Measurements from ENCODE around the gene HELT.
"Not testable (repeated sequence)": the region's sequence is repeated elsewhere in the genome, so short reads cannot be mapped to it uniquely, and the experiment has no call there.

HELT gene

DNA sequence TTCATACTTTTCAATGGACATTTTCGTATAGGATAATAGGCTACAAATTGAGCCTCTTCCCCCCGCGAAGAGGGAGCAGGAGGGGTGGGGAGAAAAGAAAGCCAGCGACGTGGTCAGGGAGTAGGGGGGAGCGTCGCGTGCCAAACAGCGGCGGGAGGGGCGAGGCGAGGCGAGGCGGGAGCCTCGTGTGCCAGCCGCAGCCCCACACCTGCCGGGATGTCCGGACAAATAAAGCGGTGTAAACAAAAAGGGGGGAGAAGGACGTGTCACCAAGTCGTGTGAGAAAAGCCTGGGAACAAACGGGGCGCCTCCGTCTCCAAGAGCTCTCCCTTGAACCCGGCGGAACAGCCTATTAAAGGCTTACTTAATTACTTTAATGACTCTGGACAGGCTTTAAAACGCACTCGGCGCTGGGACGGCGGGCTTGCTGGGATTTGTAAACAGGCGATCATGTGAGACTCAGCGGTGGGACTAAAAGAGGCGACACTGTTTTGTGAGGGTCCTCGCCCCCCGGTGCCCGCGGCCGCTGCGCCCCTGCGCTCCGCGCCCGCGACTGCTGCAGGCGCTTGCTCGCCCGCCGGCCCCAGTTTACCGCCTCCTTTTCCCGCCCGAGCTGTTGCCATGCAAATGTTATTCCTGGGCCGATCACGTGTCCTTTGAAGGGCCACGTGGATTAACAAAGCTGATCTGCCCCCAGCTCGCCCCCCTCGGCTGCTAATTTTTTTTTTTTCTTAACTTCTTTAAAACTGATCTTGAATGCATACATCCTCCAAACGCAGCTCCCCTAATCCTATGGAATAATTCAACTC is at the start of gene HELT:
Gene HELT, plus strand, starts transcription at position 527 of the 809 bp plus-strand sequence. CDS start 439 bp downstream, outside the sequence.
- DNase-seq: peak; percentile 76

DNA sequence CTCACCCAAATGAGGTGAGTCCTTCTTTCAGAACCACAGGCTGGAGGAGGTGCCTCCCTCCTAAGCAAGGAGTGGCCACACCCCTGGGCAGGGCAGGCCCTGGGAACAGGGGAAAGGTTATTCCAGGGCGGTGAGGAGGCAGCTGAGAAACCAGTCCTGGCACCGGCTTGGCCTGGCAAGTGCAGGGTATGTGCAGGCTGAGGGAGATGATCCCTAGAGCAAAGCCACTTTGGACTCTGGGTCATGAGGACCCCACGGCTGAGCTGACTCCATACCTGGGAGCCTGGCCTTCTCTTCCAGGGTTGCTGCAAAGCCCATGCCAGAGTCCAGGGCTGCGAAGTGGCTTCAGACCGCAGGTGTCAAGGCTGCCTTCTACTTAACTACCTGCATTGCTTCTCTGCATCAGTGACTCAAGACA is 49.5 kb upstream of the HELT start:
- DNase-seq: no peak

DNA sequence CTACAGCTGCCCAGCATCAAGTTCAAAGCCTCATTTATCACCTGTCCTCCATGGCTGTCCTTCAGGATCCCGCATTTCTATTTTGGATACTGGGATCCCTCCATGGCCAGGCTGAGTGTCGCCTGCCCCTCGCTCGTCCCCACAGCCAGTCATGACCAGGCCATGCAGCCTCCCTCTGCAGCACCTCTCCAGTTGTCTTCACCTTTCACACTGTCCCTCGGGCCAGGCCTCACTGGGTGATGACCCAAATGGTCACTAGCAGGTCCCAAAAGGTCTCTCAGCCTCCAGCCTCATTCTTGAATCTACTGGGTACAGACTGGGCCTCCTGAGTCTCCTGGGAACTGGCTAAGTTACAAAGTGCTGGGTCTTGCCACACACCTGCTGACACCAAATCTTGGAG is 48.7 kb upstream of the HELT start:
- no peak for DNase-seq

GRCh38 chr4:184972991-184973390 is 45.3 kb upstream of the HELT start:
- no peak for DNase-seq

DNA sequence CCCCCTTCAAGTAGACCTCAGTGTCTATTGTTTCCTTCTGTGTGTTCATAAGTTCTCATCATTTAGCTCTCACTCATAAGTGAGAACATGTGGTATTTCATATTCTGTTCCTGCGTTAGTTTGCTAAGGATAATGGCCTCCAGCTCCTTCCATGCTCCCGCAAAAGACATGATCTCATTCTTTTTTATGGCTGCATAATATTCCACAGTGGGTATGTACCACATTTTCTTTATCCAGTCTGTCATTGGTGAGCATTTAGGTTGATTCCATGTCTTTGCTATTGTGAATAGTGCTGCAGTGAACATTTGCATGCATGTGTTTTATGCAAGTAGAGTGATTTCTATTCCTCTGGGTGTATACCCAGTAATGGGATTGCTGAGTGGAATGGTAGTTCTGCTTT is 41.9 kb upstream of the HELT start:
- DNase-seq: not testable (repeated sequence)

DNA sequence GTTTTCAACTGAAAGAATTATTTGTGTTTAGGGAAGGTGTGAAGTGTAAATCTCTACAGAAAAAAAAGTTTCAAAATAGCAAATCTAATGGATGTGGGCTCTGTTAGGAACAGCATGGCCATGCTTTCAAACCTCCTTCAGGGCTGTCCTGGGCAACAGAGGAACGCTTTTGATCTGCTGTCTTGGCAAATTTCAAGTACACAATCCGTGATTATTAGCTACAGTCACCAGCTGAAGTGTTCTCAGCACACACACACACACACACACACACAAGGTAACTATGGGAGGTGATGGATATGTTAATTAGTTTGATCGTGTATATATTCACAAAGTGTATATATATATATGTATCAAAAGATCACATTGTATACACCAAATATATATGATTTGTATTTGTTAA is 40.5 kb upstream of the HELT start:
- no peak for DNase-seq

GRCh38 chr4:184978211-184978610 is 40.1 kb upstream of the HELT start:
- DNase-seq: no peak

DNA sequence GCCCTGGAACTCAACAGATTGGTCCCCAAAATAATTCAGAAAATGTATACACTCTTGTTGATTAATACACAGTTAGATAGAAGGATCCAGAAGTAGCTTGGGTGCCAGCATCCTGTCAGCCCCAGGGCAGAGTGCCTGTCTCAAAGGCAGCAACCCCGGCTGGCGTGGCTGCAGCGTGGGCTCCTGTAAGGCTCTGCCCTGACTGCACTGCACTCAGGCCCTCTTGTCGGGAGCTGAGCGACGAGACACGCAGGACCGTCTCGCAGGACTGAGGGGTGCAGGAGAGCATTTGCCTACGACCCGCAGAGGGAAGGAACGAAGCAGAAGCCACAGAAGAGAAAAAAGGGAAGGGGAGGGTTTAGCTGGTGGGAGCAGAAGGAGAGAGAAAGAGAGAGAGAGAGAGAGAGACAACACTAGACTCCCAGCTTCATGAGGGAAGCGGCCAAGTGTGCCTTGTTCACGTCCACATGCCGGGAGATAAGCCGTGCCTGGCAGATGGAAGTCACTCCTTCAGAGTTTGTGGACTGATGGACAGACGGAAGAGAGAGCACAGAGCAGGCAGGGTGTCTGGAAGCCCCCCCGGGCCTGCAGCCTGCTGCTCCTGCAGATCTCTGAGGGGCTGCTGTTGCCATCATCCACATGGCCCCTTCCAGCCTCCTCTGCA is 38.7 kb upstream of the HELT start:
- no peak for DNase-seq

GRCh38 chr4:184980261-184980660 is 38.0 kb upstream of the HELT start:
- DNase-seq: no peak

DNA sequence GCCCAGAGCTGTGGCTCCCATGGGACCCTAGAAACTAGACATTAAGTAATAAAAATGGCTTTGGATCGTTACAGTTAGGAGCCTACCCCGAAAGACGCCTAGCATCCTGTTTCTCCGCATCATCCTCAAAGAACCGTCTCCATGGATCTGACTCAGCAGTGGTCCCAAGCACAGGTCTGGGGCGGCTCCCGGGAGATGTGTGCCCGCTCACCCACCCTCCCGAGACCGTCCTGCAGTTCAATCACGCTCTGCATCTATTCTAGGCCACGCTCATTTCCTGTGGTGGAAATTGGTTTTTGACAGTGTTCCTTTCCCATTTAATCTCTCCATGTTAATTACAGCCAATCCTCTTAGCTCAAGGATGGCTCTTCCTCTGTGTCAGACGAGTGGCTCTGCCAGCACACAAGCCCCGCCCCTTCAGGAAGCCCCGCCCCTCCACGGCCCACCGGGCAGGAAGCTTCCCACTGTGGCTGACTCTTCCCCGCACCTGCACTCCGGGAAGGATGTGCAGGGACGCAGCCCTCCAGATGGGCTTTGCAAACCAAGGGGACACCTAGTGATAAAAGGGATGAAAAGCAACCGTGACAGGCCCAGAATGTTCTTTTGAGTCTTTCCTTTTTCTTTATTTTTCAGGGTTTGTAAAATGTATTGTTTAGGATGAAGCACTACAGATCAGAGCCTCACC is 34.5 kb upstream of the HELT start:
- DNase-seq: peak; percentile 80

DNA sequence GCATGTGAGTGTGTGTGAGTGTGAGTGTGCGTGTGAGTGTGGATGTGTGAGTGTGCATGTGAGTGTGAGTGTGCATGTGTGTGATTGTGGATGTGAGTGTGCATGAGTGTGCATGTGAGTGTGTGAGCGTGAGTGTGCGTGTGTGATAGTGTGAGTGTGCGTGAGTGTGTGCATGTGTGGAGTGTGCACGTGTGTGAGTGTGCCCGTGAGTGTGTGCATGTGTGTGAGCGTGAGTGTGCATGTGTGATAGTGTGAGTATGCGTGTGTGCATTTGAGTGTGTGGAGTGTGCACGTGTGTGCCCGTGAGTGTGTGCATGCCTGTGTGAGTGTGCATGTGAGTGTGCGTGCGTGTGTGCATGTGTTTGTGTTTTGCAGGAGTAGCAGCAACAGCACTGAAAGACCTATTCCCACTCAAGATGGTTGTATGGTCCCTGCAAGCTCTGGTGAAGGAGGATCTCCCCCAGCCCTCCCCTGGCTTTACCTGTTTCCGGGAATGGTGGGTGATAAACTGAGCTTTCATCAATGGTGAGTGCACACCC is 30.7 kb upstream of the HELT start:
- DNase-seq: no peak

DNA sequence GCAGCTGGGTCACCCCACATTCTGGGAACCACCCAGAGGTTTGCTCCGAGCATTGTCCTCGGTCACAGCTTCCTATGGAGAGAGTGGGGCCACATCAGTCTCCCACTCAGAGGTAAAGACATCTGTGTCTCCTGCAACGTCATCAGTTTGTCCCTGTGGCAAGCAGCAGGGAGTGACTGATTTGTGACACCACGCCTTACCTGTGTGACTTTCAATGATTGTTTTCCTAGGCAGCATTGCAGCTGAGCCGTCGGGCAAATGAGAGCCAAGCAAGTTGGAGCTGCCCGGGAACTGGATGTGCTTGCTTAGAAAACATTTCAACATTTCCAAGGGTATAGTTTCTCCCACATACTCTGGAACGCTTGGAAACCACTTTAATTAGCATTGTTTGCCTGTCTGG is 29.7 kb upstream of the HELT start:
- DNase-seq: no peak

DNA sequence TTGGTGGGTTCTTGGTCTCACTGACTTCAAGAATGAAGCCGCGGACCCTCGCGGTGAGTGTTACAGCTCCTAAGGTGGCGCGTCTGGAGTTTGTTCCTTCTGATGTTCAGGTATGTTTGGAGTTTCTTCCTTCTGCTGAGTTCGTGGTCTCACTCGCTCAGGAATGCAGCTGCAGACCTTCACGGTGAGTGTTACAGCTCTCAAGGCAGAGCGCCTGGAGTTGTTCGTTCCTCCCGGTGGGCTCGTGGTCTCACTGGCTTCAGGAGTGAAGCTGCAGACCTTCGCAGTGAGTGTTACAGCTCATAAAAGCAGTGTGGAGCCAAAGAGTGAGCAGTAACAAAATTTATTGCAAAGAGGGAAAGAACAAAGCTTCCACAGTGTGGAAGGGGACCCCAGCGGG is 29.0 kb upstream of the HELT start:
- not testable (repeated sequence) for DNase-seq

DNA sequence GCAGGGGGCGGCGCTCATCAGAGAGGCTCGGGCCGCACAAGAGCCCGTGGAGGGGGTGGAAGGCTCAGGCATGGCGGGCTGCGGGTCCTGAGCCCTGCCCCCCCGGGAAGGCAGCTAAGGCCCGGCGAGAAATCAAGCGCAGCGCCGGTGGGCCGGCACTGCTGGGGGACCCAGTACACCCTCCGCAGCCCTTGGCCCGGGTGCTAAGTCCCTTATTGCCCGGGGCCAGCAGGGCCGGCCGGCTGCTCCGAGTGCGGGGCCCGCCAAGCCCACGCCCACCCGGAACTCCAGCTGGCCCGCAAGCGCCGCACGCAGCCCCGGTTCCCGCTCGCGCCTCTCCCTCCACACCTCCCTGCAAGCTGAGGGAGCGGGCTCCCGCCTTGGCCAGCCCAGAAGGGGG is 28.2 kb upstream of the HELT start:
- not testable (repeated sequence) for DNase-seq

GRCh38 chr4:184991860-184992259 is 26.4 kb upstream of the HELT start:
- no peak for DNase-seq

- DNase-seq: no peak
Measured at GRCh38 chr4:184992422-184992821, 25.9 kb upstream of the HELT start.

DNA sequence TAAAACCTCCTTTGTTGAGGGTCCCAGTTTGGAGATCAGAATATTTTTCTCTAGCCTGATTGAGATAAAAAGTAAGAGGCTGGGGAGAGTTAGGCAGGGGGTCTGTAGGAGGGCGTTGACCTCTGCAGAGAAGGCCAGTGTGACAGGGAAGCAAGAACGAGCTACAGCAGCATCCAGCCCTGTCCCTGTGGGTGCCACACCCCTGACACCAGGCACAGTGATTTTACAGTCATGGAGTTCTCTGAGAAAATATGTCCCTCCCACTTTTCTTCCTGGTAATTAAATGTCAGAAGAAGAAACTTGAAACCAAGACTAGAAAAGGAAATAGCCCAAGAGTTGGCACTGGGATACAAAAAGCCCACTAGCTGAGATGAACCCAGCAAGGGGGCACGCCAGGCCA is 25.0 kb upstream of the HELT start:
- DNase-seq: no peak

DNA sequence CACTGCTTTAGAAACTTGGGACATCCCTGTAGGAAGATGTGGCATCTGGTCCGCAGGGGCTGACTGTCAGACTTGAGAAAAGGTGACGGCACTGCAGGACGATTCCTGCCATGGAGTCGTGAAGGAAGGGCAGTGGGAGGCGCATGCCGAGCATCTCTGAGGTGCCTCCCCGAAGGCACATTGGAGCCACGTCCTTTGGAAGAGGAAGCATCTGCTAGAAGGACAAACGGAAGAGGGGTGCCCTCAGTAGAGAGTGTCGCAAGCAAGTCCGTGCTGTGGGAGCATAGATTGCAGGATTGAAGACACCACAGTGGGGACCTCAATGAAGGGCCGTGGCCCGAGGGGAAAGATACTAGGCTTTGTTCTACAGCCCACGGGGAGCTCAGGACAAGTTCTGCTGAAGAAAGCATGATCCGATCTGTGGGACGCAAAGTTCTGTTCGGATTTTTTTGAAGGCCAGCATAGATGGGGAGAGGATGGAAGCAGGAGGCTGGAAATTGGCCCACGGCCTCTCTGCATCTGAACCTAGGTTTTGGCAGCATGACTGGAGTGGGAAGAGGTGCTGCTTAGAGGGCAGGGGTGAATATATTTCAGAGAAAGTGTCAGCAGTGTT is 24.2 kb upstream of the HELT start:
- no peak for DNase-seq

DNA sequence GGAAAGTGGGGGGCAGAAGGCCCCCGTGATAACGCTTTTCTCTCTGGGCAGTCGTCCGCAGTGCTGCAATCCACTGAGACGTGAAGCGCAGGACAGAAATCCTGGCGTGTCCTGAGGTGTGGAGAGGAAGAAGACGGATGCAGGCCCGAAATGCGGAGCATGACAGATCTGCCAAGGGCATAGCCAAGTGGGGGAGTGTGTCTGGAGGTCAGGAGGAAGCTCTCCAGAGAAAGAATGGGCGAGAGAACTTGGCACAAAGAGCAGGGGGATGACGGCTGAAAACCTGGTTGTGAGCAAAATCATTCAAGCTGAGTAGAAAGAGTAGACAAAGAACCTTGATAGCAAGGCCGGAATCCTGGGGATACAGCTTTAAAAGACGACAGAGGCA is 23.7 kb upstream of the HELT start:
- no peak for DNase-seq

GRCh38 chr4:184997656-184998055 is 20.6 kb upstream of the HELT start:
- DNase-seq: not testable (repeated sequence)

DNA sequence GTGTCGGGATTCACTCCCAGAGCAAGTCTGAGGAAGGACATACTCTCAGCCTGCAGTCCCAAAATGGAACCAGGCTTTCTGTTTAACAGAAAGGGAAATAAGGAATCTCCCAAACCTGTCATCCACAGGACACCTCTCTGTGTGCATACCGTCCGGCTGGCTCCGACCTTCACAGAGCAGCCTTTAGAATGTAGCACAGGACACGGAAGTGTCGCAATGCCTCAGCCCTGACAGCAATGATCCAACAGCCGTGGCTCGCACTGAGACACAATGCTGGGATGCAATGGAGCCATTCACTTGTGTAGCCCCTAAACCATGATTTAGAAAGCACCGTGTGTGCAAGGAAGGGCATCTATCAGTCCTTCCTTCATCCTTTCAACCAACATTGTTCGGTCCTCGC is 15.5 kb upstream of the HELT start:
- no peak for DNase-seq

DNA sequence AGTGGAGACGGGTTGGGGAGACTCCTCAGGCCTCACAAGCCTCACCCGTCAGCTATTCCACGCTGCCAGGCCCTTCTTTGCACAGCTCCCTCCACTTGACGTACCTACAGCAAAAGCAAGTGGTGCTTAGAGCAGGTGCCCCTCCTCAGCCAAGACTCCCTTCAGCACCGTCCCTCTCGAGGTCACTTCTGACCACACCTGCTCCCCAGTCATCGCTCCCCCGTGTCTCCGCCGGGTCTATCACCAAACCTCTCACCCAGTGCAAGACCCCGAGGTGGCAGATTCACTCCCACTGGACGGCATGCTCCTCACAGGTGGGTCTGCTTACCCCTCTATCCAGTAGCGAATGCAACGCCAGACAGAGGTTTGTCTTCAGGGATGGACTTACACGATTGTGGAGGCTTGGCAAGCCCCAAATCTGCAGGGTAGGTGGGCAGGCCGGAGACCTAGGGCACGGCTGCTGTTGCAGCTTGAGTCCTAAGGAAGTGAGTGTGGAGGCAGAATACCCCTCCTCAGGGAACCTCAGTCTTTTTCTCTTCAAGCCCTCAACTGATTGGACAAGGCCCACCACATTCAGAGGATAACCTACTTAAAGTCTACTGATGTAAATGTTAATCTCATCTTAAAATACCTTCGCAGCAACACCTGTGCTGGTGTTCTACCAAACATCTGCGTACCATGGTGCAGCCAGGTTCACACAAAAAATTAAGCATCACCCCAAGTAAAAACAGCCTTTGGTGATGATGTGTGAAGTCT is 14.5 kb upstream of the HELT start:
- no peak for DNase-seq

Data from DMS53 (cell line).